Muscle layer of colon (tissue), 2 donors: ENCODE results near the gene CEP112.

Source experiments
- H3K27ac ChIP-seq: one replicate; pipeline ENCODE4 v1.7.0; 2013; ENCODE audit warnings: low read depth, mild to moderate bottlenecking, low read length, moderate library complexity
- H3K27me3 ChIP-seq, 2 donors: one replicate each; pipeline ENCODE4 v1.7.0; 2013; ENCODE audit warnings: low read length in 2 of 2, mild to moderate bottlenecking in 2 of 2; ENCODE audit not compliant: insufficient read depth in 2 of 2, control insufficient read depth in 1 of 2
- H3K36me3 ChIP-seq: one replicate; pipeline ENCODE4 v1.7.0; 2013; ENCODE audit warnings: mild to moderate bottlenecking, low read length; ENCODE audit not compliant: insufficient read depth
- H3K4me1 ChIP-seq: one replicate; pipeline ENCODE4 v1.7.0; 2013; ENCODE audit warnings: mild to moderate bottlenecking, low read length; ENCODE audit not compliant: insufficient read depth
- H3K4me3 ChIP-seq, 2 donors: one replicate each; pipeline ENCODE4 v1.7.0; 2013; ENCODE audit warnings: low read length in 2 of 2, low read depth in 1 of 2, mild to moderate bottlenecking in 1 of 2, moderate library complexity in 1 of 2
- H3K9ac ChIP-seq: one replicate; pipeline ENCODE4 v1.7.0; 2013; ENCODE audit warnings: low read length
- H3K9me3 ChIP-seq: one replicate; pipeline ENCODE4 v1.7.0; 2013; ENCODE audit warnings: mild to moderate bottlenecking, low read length
- donor health status: abdominal sarcoma.
- donor health status: Adenocarcinoma of cecum.

Gene CEP112

DNA sequence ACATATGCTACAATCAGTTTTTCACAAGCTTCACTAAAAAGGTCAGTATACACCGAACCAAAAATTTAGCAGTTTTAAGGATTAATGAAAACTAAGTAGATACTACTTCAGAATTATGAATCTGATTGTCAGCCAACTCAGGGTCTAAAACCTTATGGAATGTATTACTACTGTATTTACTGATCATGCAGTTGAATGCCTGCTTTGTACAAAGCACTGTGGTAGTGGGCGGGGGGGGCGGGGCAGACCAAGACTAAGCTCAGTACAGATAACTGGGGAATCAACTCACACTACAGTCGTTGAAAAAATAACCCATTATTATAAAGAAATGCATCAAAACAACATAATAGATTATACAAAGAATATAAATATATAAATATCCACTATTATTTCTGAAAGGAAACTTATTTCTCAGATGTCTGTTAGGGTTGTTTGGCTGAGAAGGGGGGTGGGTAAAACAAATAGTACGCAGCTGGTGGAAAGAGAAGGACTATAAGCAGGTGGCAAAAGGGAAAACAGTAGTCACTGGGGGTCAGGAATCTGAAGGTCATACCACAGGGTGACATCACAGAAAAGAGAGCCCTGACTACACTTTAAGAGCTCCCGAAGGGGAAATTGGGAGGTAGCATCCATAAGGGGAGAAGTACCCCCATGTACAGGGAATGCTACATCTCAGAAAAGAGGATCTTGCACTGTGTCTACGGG lies 521.1 kb downstream of the CEP112 start:
- Histone ChIP-seq H3K4me1 (no peaks in the 10 kb centered on the region), H3K27me3 (no peaks in the 10 kb centered on the region), H3K4me3 (no peak overlapping the region), H3K9me3 (no peaks in the 10 kb centered on the region), H3K27ac (no peak overlapping the region), H3K9ac (no peak overlapping the region), H3K36me3 (no peaks in the 10 kb centered on the region)

DNA sequence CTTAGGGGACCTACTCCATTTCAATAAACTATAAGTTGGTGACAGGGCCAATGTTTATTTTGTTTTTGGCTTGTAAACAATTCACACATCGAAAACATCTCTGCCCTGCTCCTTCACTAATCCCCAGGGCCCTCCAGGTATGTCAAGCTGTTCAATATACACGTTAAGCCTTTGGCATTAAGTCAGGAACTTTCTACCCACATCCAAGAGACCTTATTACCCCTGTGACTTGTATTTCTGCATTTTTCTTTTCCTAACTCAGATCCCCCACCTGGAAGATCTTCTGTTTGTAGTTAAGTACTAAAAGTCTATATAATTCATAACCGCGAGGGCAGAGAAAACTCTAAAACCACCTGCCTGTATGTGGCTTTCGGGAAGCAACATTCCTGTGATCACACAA lies 523.7 kb downstream of the CEP112 start:
- H3K36me3 ChIP-seq: no peaks in the 10 kb centered on the region
- no peak overlapping the region for H3K4me3 ChIP-seq
- no peak overlapping the region for H3K27ac ChIP-seq
- H3K9ac ChIP-seq: no peak overlapping the region
- H3K9me3 ChIP-seq: no peaks in the 10 kb centered on the region
- no peaks in the 10 kb centered on the region for H3K4me1 ChIP-seq
- no peaks in the 10 kb centered on the region for H3K27me3 ChIP-seq

DNA sequence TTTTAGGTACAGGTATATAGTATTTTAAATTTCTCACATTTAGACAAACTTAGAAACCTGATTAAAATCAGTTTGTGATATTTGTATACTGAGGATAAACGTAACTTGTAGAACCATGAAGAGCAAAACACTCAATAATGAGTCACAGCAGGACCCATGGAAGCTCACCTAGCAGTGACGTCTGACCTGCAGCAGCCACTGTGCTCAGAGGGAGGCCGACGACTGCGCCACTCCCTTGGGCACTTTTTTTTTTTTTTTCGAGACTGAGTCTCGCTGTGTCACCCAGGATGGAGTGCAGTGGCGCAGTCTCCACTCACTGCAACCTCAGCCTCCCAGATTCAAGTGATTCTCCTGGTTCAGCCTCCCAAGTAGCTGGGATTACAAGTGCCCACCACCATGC lies 524.3 kb downstream of the CEP112 start:
- Histone ChIP-seq H3K36me3 (no peaks in the 10 kb centered on the region), H3K4me1 (no peaks in the 10 kb centered on the region)

DNA sequence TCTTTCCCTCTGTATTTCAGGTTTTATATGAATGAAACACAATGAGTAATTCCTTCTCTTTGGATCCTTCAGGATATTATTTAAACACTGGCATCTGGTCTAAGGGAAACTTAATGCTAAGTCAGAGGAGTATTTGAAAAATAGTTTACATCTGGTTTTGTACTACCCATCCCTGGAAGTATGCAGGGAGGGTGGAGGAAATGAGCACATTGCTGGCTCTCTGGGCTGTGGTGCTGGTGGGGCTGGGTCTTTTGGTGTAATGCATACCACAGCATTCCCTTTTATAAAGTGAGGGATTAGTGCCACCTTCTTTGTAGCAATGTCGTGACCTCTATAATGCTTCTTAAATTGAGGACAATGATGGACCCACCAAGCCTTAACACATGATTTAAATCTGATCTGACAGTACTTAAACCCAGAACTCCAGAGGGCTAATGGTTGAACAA lies 525.0 kb downstream of the CEP112 start:
- Histone ChIP-seq H3K27me3 (no peaks in the 10 kb centered on the region), H3K4me1 (no peaks in the 10 kb centered on the region), H3K9ac (no peak overlapping the region), H3K27ac (no peak overlapping the region), H3K4me3 (no peak overlapping the region), H3K9me3 (no peaks in the 10 kb centered on the region), H3K36me3 (no peaks in the 10 kb centered on the region)

More for the DNA sequence above, 524.3 kb downstream of the CEP112 start:
- Histone ChIP-seq H3K9me3 (no peaks in the 10 kb centered on the region), H3K9ac (no peak overlapping the region), H3K27me3 (no peaks in the 10 kb centered on the region), H3K4me3 (no peak overlapping the region), H3K27ac (no peak overlapping the region)

DNA sequence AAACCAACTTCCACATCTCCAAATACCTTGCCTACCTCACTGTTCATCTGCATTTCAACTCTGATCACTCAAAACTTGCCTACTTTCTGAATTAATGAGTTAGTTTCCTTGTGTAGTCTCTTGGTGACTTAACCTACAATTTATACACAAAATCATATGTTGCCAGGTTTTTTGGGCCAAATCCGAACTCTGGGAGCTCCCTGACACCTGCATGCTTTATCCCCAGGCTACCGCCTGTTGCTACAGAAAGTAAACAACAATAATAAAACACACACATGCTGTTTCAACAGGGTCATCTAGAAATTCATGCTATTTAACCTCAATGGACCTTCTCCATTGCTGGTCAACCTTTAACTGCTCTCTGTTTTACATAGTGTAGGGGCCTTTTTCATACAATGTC lies 526.0 kb downstream of the CEP112 start:
- no peaks in the 10 kb centered on the region for H3K9me3 ChIP-seq
- H3K9ac ChIP-seq: no peak overlapping the region
- no peaks in the 10 kb centered on the region for H3K27me3 ChIP-seq
- no peak overlapping the region for H3K4me3 ChIP-seq
- no peaks in the 10 kb centered on the region for H3K4me1 ChIP-seq
- no peaks in the 10 kb centered on the region for H3K36me3 ChIP-seq
- no peak overlapping the region for H3K27ac ChIP-seq

DNA sequence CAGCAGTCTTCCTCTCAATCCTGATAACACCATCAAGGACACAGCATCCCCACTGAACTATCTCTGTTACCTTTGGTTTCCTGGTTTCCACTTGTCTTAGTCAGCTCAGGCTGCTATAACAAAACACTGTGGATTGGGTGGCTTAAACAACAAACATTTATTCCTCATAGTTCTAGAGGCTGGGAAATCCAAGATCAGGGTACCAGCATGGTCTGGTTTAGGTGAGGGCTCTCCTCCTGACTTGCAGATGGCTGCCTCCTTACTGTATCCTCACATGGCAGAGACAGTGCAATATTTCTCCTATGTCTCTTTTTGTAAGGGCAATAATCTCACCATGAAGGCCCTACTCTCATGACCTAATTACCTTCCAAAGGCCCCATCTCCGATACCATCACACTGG lies 527.2 kb downstream of the CEP112 start:
- Histone ChIP-seq H3K4me1 (no peaks in the 10 kb centered on the region), H3K27ac (no peak overlapping the region), H3K9me3 (no peaks in the 10 kb centered on the region), H3K27me3 (no peaks in the 10 kb centered on the region), H3K9ac (no peak overlapping the region), H3K36me3 (no peaks in the 10 kb centered on the region), H3K4me3 (no peak overlapping the region)

DNA sequence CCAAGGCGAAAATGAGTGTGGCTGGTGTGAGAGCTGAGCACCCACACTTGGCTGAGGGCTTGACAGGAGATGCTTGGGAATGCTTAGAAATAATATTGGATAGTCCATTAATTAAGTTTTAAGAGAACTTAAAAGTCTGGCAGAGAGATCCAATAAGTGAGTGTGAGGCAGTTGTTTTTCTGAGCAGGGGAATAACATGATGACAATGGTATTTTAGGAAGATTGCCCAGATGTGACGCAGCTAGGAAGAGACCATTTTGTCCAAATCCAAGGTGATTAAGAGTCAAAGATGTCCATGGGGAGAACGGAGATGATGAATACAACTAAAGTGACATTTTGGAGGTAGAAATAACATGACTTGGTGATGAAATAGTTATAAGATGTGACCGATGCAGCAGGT lies 527.7 kb downstream of the CEP112 start:
- Histone ChIP-seq H3K4me3 (no peak overlapping the region), H3K27me3 (no peaks in the 10 kb centered on the region), H3K9me3 (no peaks in the 10 kb centered on the region), H3K9ac (no peak overlapping the region), H3K4me1 (no peaks in the 10 kb centered on the region), H3K36me3 (no peaks in the 10 kb centered on the region), H3K27ac (no peak overlapping the region)

DNA sequence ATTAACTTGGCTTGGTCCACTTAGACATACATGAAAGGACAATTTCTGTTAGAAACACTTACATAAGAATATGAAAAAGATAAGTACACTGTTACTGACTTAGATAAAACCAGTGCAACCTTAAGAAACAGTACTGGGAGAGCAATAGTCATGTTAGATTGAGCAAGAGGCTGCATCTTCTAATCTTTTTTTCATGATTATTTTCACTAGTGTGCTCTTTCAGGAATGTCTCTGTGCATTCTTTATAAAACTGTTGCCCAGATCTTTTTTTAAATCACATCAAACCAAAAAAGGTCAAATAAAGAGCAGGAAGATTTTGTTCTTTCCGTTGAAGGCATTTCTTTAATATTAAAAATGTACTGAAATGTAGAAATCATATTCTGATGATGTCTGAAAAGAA lies 529.7 kb downstream of the CEP112 start:
- Histone ChIP-seq H3K9me3 (no peaks in the 10 kb centered on the region), H3K4me3 (no peak overlapping the region), H3K4me1 (no peaks in the 10 kb centered on the region), H3K36me3 (no peaks in the 10 kb centered on the region), H3K27ac (no peak overlapping the region), H3K9ac (no peak overlapping the region), H3K27me3 (no peaks in the 10 kb centered on the region)

DNA sequence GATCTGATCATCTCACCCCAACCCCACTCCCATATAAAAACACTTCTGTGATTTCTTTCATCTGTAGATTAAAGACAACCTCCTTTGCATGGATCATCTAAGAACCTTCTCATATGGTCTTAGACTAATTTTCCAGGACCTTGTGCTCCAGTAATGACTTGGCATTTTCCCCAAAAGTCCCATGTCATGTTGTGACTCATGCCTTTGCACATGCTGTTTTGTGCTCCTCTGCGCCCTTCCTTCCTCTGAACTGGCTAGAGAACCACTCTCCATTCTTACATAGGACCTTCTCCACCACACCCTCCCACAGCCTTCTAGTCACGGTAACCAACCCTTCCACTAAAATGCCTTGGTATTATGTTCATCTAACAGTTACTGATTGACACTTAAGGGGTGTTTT lies 531.0 kb downstream of the CEP112 start:
- Histone ChIP-seq H3K9ac (no peak overlapping the region), H3K4me1 (no peaks in the 10 kb centered on the region)

DNA sequence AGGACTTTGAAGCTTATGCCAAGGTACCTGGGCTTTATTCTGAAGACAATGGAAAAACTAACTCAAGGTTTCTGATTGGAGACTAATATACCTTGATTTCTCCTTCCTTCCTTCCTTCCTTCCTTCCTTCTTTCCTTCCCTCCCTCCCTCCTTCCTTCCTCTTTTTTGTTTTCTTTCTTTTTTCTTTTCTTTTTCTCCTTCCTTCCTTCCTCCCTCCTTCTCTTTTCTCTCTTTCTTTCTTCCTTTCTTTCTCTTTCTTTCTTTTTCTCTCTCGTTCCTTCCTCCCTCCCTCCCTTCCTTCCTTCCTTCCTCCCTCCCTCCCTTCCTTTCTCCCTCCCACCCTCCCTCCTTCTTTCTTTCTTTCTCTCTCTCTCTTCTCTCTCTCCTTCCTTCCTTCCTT lies 531.9 kb downstream of the CEP112 start:
- no peak overlapping the region for H3K27ac ChIP-seq
- no peak overlapping the region for H3K9ac ChIP-seq
- H3K4me1 ChIP-seq: no peaks in the 10 kb centered on the region
- H3K27me3 ChIP-seq: no peaks in the 10 kb centered on the region
- no peak overlapping the region for H3K4me3 ChIP-seq
- no peaks in the 10 kb centered on the region for H3K9me3 ChIP-seq
- H3K36me3 ChIP-seq: no peaks in the 10 kb centered on the region

More for the DNA sequence above, 531.0 kb downstream of the CEP112 start:
- H3K27ac ChIP-seq: no peak overlapping the region
- no peak overlapping the region for H3K4me3 ChIP-seq
- no peaks in the 10 kb centered on the region for H3K27me3 ChIP-seq
- no peaks in the 10 kb centered on the region for H3K36me3 ChIP-seq
- H3K9me3 ChIP-seq: no peaks in the 10 kb centered on the region

DNA sequence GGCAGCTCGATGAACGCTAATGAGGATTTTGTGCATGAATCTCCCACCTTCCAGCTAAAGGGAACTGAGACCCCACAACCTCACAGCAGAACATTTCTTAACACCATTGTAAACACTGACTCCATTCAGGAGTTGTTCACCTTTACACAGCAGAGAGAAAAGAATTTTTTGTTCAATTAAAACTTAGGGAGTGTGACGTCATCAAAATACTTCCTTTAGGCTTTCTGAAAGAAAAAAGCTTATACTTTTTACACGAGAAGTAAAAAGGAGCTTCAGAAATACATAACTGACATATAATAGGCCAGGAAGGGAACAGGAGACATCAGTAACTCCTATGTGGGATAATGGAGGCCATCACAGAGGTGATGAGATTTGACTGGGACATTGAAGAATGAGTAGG lies 532.4 kb downstream of the CEP112 start:
- Histone ChIP-seq H3K36me3 (no peaks in the 10 kb centered on the region), H3K4me3 (no peak overlapping the region), H3K9ac (no peak overlapping the region), H3K9me3 (no peaks in the 10 kb centered on the region), H3K27ac (no peak overlapping the region), H3K27me3 (no peaks in the 10 kb centered on the region), H3K4me1 (no peaks in the 10 kb centered on the region)

DNA sequence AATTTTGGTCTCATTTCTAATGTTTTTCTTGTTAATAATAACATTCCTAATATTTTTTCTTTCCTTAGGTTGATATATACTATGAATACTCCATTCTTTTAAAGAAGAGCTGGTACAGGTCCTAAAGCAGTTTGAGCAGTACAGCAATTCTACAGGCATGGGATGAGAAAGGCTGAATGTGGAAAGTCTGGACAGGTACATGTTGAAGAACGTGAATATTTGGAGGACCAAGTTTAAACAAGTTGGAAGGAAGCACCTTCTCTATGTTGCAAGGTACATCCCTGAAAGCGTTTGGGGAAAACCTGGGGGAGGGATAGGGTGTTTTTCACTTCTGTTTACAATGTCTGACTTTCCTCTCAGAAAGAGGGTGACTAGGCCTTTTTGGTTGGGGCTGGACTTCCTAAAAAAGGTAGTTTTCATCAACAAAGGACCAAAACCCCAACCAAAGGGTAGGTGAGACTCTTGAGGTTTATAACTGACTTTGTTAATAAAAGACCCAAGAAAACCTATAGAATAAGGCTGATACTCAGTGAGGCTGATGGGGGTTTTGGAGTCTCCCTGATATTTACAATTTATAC lies 534.6 kb downstream of the CEP112 start:
- Histone ChIP-seq H3K4me1 (no peaks in the 10 kb centered on the region), H3K9me3 (no peaks in the 10 kb centered on the region), H3K27ac (no peak overlapping the region), H3K36me3 (no peaks in the 10 kb centered on the region), H3K4me3 (no peak overlapping the region), H3K9ac (no peak overlapping the region), H3K27me3 (no peaks in the 10 kb centered on the region)
